HG03558 (cell line): Measurements from ENCODE around the gene MYO1C.
"Not testable (repeated sequence)": the region's sequence is repeated elsewhere in the genome, so short reads cannot be mapped to it uniquely, and the experiment has no call there.

Source experiments
- ATAC-seq: cut with Tn5 transposase; IDR thresholded peaks from one replicate; pipeline ENCODE4 v1.9.1; 2021; ENCODE audit warnings: moderate number of reproducible peaks; ENCODE audit not compliant: unreplicated experiment; ENCODE audit errors: extremely low read depth

The MYO1C gene

DNA sequence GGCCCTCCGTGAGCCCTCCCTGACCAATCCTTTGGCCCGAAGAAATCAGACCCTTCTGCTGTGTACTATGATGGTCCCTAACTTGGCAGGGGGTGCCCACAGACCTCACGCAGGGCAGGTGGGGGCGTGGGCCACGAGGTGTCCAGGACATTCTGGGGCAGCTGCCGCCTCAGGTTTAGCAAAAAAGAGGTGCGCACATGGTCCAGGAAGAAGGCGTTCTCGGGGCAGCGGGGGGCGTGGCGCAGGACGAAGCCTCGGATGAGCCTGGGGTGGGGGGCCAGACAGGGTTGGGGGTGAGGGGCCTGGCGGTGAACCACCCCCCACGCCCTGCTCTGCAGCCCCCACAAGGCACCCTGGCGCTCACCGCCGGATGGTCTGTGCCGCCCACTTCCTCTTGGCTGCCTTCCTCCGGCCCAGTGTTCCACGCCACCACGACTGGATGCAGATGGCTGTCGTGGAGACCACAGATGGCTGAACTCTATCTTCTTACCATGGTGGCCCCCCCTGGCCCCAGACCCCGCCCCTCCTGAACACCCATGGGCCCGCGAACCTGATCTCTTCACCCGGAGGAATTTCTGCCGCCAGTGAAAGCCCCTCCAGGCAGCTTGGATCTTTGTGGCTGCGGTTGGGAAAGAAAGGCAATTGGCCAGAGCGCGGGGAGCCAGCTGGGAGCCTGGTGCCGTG, 22.3 kb downstream of the MYO1C start:
- no peak for ATAC-seq

DNA sequence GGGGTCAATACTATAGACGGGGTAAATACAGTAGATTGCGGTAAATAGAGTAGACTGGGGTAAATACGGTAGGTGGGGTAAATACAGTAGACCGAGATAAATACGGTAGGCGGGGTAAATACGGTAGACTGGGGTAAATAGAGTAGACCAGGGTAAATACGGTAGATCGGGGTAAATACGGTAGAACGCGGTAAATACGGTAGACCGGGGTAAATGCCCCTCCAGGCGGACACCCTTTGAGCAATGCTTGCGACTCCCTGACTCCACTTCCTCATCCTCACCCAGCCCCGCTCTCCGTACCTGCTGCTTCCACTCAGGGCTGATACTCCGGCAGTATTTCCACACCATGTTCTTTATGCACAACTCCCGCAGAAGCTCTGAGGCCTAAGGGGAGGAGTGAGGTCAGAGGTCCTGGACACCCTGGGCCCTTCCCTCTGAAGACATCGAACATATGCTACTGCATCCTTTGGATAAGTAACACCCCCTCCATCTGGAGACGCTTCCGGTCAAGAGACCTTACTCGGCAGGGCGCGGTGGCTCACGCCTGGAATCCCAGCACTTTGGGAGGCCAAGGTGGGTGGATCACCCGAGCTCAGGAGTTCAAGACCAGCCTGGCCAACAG, 23.1 kb downstream of the MYO1C start:
- ATAC-seq, result no peak

DNA sequence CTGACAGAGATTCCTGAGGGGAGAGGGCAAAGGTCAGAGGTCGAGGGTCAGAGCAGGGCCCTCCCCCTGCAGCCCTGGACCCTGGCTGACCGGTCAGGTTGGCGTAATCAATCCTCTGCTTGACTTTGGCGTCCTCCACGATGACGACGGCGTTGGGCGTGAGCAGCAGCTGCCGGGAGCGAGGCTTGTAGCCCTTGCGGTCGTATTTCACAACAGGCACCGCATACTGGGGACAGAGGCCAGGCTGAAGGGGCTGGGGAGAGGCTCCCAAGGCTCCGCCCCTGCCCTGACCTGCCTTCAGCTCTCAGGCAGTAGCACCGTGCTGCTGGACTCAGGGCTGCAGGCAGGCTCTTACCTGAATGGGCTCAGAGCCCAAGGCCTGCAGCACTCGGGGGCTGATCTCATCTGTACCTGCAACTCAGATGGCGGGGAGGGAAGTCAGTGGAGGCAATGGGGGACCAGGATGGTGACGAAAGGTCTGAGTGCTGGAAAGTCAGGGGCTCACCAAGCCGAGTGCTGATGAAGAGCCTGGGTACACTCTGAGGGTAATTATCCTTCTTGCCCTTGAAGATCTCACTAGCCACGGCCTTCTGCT, 24.5 kb downstream of the MYO1C start:
- ATAC-seq, result no peak

DNA sequence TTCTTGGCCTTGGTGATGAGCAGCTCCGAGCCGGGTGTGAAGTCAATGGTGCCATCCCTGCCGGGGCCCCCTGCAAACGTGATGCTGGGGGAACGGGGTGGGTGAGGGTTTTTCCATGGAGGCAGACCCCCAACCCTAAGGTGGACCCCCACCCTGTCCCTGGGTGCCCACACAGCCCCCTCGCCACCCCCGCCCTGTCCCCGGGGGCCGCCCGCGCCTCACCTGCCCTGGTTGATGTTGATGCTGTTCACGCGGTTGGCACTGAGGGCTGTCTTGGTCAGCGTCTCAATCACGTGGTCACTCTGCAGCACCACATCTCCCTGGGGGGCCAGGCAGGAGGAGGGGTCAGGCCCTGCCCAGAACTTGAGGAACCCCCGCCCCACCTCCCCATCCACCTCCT, 25.2 kb downstream of the MYO1C start:
- no peak for ATAC-seq

DNA sequence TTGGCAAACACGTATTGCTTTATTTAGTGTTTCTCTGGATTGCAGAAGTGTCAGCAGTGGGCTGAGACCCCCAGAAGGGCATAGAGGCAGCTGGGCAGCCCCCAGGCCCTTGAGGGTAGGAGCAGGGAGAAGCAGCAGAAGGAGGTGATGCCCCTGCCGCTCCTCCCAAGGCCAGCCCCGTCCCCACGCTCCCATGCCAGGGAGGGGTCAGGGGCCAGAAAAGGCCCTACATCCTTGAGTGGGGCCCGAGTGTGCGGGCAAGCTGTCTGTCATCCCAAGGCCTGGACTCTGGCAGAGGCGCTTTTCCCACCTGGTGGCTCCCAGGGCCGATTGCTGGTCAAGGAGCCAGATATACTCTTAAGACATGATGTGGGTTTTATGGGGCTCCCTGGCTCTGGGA, 28.3 kb downstream of the MYO1C start:
- ATAC-seq, result no peak

DNA sequence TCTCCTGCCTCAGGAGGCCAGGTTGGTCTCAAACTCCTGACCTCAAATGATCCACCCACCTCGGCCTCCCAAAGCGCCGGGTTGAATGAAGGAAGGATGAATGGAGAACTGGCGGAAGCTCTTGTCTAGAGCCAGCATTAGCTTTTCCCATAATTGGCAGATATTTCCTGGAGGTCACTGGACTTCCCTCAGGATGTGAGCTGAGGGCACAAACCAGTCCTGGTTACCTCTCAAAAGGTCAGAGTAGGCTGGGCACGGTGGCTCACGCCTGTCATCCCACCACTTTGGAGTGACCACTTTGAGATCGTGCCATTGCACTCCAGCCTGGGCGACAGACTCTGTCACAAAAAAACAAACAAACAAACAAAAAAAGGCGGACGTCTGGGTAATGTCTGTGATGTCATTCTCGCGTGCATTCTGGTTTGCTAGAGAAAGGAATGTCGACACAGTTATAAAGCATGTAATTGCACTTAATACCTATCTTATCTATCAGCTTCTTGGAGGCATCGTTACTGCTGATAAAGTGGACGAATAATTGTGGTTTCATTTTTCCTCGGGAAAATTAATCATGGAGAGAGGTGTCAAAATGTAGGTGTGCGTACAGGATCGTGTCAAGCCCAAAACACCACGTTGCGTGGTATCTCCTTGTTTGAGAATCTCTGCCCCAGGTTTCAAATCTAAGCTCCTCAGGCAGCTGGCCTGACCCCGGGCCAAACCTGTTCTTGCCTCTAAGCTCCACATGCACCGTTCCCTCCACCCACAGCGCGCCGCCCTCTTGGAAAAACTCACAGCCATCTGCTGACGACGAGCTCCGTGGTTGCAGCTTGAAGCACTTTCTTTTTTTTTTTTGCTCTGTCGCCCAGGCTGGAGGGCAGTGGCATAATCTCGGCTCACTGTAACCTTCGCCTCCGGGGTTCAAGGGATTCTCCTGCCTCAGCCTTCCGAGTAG, 30.0 kb downstream of the MYO1C start:
- no peak for ATAC-seq

DNA sequence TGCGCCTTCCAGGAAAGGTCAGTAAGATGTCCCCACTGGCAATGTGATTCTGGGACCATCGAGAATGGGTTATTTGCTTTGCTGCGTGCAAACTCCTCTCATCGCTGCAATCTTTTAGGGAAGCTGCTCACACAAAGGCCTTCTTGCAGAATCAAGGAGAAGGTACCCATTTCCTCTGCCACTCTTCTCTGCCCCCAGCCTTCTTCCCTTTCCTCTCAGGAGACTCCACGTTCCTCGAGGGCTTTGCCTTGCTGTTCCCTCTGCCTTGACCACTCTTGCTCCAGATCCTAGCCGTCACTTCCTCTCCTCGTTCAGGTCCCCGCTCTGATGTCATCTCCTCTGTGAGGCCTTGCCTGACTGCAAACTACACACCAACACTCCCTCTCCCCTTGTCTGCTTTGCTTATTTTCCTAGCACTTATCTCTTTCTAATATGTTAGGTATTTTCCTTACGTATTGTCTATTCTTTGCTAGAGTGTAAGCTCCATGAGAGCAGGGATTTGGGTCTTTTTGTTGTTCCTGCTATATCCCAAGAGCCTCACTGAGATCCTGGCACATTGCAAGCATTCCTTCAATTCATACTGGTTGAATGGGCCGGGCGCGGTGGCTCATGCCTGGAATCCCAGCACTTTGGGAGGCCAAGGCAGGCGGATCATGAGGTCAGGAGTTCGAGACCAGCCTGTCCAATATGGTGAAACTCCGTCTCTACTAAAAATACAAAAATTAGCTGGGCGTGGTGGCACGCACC, 31.1 kb downstream of the MYO1C start:
- ATAC-seq, result no peak

DNA sequence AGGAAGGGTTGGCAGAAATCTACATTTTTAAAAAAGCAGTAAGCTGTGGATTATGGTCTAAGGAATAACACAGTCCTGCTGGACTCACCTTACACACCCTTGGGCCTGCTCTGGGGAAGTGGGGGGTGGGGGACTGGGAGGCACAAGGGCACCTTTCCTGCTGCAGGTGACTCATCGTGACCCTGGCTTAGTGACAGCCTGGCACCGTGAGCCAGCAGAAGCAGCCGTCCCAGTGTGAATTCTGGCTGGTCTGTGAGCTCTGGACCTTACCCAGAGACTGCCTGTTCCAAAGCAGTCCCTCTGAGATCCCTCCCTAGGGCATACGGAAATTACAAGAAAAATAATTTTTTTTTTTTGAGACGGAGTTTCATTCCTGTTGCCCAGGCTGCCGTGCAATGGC, 32.3 kb downstream of the MYO1C start:
- ATAC-seq, result no peak

DNA sequence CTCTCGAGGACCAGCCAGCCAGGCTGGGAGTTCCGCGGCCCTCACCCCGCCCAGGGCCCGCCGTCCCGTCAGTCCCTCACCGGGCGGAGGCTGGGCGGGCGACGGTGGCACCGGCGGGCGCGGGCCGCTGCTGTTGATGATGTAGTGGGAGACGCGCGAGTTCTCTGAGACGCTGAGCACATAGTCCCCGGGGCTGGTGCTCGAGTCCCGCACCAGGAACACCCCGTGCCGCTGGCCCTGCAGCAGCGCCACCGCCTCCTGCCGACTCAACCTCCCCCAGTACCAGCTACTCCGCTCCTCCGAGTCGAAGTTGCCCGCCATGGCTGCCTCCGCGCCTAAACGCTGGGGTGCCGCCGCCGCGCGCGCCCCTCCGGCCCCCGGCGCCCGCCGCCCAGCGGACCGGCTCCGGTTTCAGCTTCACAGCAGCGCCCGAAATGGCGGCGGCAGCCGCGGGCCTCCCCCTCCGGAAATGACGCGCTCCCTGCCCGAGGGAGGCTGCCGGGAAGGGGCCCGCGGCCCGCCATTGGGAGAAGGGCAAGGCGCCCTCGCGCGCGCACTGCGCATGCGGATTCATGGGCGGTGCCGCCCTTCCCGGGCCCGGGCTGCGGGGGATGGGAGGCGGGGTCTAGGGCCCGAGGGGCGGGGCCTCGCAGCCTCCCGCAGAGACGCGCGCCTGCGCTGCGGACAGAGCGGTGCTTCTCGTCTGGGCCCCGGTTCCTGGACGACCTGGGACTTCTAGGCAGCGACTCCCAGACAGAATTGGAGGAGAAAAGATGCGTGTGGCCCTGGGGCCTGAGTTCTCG, 36.5 kb downstream of the MYO1C start, which contains the start of gene CRK:
Gene CRK, minus strand, starts transcription at position 436 of the 803 bp plus-strand sequence. Its CDS starts 115 bp downstream, at position 321.
- peak; percentile 73 for ATAC-seq

DNA sequence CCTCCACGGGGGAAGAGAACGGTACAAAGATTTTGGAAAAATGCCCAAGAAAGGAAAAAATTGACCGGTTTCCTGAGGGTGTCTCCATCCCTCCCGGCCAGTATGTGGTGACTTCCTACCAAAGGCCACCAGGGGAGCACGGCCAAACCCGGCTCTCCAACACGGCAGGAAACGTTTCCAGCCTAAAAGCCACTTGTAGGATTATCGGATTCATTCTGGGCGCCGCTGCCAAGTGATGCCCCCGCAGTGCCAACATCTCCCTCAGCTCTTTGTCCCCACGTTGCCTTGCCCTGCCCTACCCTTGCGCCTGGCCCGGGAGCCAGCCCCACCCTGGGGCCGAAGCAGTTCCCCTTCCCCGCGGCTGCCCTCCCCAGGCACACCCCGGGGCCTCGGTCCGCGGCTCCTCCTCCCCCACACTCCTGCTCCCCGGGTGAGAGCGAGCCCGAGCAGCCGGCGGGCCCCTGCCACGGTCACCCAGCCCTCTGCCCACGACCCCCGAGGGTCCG, 37.1 kb downstream of the MYO1C start:
- no peak for ATAC-seq

DNA sequence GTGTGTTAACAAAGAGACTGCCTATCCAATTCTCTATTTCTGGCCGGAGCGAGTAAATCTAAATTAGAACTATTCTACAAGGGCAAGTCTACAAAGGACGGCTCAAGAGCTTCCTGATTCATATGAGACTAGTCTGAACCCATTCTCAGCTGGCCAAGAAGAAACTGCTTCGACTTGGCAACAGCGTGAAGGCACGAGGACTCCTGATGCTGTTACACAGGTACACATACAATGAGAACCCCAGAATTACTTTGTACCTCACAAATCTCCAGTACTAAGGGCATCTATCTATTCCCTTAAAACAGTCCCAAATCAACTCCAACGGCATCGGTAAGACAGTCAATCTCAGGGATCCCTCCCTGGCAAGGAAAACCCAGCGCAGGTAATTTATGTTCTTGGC, 37.9 kb downstream of the MYO1C start:
- ATAC-seq, result no peak

DNA sequence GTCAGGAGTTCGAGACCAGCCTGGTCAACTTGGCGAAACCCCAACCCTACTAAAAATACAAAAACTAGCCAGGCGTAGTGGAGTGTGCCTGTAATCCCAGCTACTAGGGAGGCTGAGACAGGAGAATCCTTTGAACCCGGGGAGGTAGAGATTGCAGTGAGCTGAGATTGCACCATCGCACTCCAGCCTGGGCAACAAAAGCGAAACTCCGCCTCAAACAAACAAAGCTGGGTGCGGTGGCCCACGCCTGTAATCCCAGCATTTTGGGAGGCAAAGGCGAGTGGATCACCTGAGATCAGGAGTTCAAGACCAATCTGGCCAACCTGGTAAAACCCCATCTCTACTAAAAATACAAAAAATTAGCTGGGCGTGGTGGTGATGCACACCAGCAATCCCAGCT, 38.8 kb downstream of the MYO1C start:
- not testable (repeated sequence) for ATAC-seq

DNA sequence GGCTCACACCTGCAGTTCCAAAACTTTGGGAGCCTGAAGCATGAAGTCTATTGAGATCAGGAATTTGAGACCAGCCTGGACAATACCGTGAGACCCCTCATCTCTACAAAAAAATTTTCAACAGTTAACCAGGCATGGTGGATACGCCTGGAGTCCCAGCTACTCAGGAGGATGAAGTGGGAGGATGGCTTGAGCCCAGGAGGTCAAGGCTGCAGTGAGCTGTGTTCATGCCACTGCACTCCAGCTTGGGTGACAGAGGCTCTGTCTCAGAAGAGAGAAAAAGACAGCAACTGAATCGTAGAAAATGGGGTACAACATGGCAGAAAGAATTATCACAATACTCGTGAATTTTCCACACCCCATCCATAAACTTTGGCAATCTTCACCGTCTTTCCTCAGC, 39.6 kb downstream of the MYO1C start:
- no peak for ATAC-seq

DNA sequence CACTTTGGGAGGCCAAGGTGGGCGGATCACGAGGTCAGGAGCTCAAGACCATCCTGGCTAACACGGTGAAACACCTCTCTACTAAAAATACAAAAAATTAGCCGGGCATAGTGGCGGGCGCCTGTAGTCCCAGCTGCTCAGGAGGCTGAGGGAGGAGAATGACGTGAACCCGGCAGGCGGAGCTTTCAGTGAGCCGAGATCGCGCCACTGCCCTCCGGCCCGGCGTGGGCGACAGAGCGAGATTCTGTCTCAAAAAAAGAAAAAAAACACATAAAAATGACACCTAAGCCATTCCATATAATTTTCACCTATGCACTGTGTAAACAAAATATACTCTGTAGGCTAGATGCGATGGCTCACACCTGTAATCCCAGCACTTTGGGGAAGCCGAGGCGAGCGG, 42.2 kb downstream of the MYO1C start:
- not testable (repeated sequence) for ATAC-seq

DNA sequence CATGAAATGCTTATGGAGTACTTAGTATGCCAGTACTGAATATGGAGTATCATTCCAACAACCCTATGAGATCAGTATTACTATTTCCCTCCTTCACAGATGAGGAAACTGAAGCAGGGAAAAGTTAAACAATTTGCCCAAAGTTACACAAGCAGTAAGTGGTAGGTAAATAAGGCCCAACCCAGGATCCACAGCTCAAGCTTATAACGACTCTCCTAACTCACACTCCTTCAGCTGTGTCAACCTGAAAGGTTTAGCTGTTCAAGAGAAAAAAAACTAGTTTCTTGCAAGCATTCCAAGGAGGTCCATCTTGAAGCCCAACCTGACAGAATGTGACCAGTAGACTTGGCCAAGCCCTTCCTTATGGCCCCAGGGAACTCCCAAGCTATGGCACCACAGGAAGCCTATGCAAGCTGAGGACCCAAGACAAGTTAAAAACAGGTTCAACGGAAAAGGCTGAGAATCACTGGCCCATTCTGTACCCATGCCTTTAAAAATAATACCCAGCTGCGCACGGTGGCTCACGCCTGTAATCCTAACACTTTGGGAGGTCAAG, 43.0 kb downstream of the MYO1C start:
- ATAC-seq, result no peak

DNA sequence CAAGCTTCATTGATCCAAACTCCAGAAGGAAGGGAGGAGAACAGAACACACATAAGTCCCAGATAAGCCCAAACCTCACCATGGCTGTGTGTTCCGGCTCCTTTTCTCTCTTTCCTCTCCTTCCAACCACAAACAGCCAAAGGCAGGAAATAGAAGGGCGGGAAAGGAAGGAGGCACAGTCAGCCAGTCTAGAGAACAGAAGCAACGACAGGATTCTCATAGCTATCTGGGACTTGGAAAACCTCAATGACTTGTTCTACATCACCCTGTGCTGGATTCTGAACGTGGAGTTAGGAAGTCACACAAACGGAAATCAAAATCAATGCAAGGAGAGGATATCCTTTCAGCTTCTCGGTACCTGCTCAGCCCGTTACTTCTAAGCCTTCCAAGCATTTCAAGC, 45.4 kb downstream of the MYO1C start:
- ATAC-seq, result no peak

DNA sequence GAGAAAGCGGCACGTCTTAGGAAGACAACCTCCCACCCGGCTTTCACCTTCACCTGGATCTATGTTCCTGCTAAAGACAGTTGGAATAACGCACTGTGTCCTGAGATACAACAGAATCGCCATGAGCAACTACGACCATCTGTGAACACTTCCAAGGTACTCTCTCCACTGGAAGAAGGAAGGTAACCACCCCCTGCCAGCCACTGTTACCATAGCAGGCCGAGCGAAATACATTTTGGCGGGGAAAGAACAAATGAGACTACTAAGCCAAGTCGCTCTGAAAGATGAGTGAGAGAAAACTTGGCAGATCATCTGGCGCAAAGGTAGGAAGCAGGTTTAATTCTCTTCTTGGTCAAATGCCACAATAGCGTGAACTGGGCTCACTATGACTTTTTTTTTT, 46.3 kb downstream of the MYO1C start:
- no peak for ATAC-seq

DNA sequence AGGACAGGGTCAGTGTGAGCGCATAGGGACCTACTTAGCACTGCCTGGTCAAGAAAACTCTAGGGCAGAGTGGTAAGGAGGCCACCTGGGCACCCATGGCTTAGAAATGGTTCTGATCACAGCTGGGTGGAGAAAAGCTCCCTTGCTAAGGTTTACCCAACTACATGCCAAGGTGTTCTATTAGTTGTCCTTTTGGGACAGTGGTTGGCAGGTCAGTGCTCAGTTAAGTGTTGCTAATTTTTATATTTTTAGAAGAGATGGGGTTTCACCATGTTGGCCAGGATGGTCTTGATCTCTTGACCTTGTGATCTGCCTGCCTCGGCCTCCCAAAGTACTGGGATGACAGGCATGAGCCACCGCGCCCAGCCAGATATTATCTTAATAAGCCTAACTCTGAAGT, 46.8 kb downstream of the MYO1C start:
- ATAC-seq, result not testable (repeated sequence)

DNA sequence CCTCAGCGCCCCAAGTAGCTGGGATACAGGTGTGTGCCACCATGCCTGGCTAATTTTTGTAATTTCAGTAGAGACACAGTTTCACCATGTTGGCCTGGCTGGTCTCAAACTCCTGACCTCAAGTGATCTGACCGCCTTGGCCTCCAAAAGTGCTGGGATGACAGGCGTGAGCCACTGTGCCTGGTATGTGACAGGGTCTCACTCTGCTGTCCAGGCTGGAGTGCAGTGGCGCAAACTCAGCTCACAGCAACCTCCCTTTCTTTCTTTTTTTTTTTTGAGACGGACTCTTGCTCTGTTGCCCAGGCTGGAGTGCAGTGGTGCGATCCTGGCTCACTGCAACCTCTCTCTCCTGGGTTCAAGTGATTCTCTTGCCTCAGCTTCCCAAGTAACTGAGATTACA, 49.8 kb downstream of the MYO1C start:
- ATAC-seq, result not testable (repeated sequence)
